GM12878 (cell line): ENCODE measurements around the gene NPFFR2. TPM values are rescaled to one million over a fixed set of nuclear protein-coding genes. Genes with fewer than 3 reads are reported as not detected.

ENCODE experiments used
- ATAC-seq: fragments of 200-7000 bp; cut with Tn5 transposase; 3 replicates; pipeline ENCODE4 v1.9.1; 2020; ENCODE audit warnings: mild to moderate bottlenecking, moderate library complexity
- BruUV-seq: library from RNA; stranded (reverse); fragments of 400-500 nt; replicated peaks from 2 replicates; lab custom pipeline; 2021; lab: Mats Ljungman, UMichigan
- CTCF ChIA-PET: fragments of 300-600 bp; sonication (Branson Sonifier 250); formaldehyde crosslinking; extraction: SDS; loops from one replicate; lab custom pipeline; 2021; ENCODE audit warnings: inconsistent platforms; lab: Yijun Ruan, JAX
- POLR2A ChIA-PET: fragments of 350-600 bp; formaldehyde crosslinking; extraction: SDS; loops from one replicate; lab custom pipeline; 2021; ENCODE audit warnings: inconsistent platforms; lab: Charles Lee
- RAD21 ChIA-PET: fragments of 300-600 bp; sonication (Branson Sonifier 250); formaldehyde crosslinking; loops from one replicate; lab custom pipeline; 2023; ENCODE audit warnings: antibody characterized with exemption; ENCODE audit not compliant: unreplicated experiment; lab: Charles Lee
- SMC1A ChIA-PET: fragments of 300-600 bp; sonication (Branson Sonifier 250); formaldehyde crosslinking; loops from one replicate; lab custom pipeline; 2023; ENCODE audit not compliant: unreplicated experiment, uncharacterized antibody; lab: Charles Lee
- DNase-seq: peaks from one replicate; pipeline ENCODE4 v3.0.0-alpha.2; 2011; ENCODE audit warnings: low read depth, low spot score
- FAIRE-seq: peaks from 3 replicates; lab custom pipeline; 2011; peaks lifted over from hg19 to GRCh38; lab: Jason Lieb, UNC
- H2AFZ ChIP-seq: 2 replicates; pipeline ENCODE4 v1.6.0; 2011; ENCODE audit warnings: low read depth, low read length, control low read depth; ENCODE audit not compliant: control insufficient read depth
- H3K27ac ChIP-seq: 2 replicates; pipeline ENCODE4 v1.5.1; 2011; ENCODE audit warnings: control low read depth; ENCODE audit not compliant: control insufficient read depth, insufficient read depth
- H3K27me3 ChIP-seq, 2 experiments: replicated peaks in 1 of 2; 2 replicates each; pipeline versions ENCODE4 v1.6.0 to v1.6.1; 2011; ENCODE audit warnings: low read length in 1 of 2; ENCODE audit not compliant: control insufficient read depth in 2 of 2, insufficient read depth in 2 of 2
- H3K36me3 ChIP-seq, 2 experiments: 2 replicates each; pipeline ENCODE4 v1.5.1; 2011; ENCODE audit warnings: low read length in 1 of 2; ENCODE audit not compliant: control insufficient read depth in 2 of 2, insufficient read depth in 2 of 2
- H3K4me1 ChIP-seq: 2 replicates; pipeline ENCODE4 v1.6.1; 2011; ENCODE audit warnings: mild to moderate bottlenecking, low read length, moderate library complexity, mixed read lengths; ENCODE audit not compliant: control insufficient read depth, insufficient read depth
- H3K4me2 ChIP-seq: 2 replicates; pipeline ENCODE4 v1.6.0; 2011; ENCODE audit warnings: control low read depth; ENCODE audit not compliant: control insufficient read depth, insufficient read depth
- H3K4me3 ChIP-seq: fragments of 200-600 bp; sonication (generic); 2 replicates; pipeline ENCODE4 v1.5.1; 2016
- H3K79me2 ChIP-seq: 2 replicates; pipeline ENCODE4 v1.6.0; 2011; ENCODE audit warnings: low read length; ENCODE audit not compliant: control insufficient read depth, insufficient read depth
- H3K9ac ChIP-seq: 2 replicates; pipeline ENCODE4 v1.8.0; 2011; ENCODE audit warnings: low read length, control low read depth, mixed read lengths; ENCODE audit not compliant: control insufficient read depth, insufficient read depth
- H3K9me3 ChIP-seq: replicated peaks from 3 replicates; pipeline ENCODE4 v1.5.1; 2011; ENCODE audit warnings: mild to moderate bottlenecking, low read length; ENCODE audit not compliant: control insufficient read depth, insufficient read depth
- H4K20me1 ChIP-seq: 2 replicates; pipeline ENCODE4 v1.6.0; 2011; ENCODE audit not compliant: control insufficient read depth, insufficient read depth
- ATF7 ChIP-seq: fragments of 450-650 bp; IDR thresholded peaks from 2 replicates; pipeline ENCODE4 v1.6.1; 2016; ENCODE audit warnings: low read depth, mild to moderate bottlenecking
- CBX5 ChIP-seq: sonication (generic); IDR thresholded peaks from 2 replicates; pipeline ENCODE4 v1.6.1; 2016; ENCODE audit warnings: low read depth, moderate library complexity, mild to moderate bottlenecking, inconsistent platforms
- EP300 ChIP-seq, 2 experiments: fragments of 150-350 bp in 1 of 2; IDR thresholded peaks; 2 replicates each; pipeline ENCODE4 v1.6.1; 2011 to 2012; ENCODE audit warnings: low read depth in 2 of 2, low read length in 2 of 2, borderline replicate concordance in 1 of 2, improper control_type of control experiment in 1 of 2, inconsistent platforms in 1 of 2; ENCODE audit not compliant: control insufficient read depth in 1 of 2
- ETV6 ChIP-seq, 2 experiments: fragments of 450-650 bp in 1 of 2; IDR thresholded peaks in 1 of 2; conservative IDR thresholded peaks in 1 of 2; 2 replicates each; pipeline ENCODE4 v1.6.1; 2014; ENCODE audit warnings: antibody characterized with exemption in 1 of 2, borderline replicate concordance in 1 of 2, low read depth in 1 of 2, mild to moderate bottlenecking in 1 of 2, moderate library complexity in 1 of 2
- GABPA ChIP-seq: IDR thresholded peaks from 2 replicates; pipeline ENCODE4 v1.6.1; 2014; ENCODE audit warnings: antibody characterized with exemption, low read depth, mild to moderate bottlenecking, inconsistent platforms
- HDGF ChIP-seq: fragments of 450-650 bp; IDR thresholded peaks from 2 replicates; pipeline ENCODE4 v1.6.1; 2016; ENCODE audit warnings: antibody characterized with exemption
- MTA3 ChIP-seq: IDR thresholded peaks from 2 replicates; pipeline ENCODE4 v1.6.1; 2012; ENCODE audit warnings: low read length, inconsistent platforms, borderline replicate concordance
- RFX5 ChIP-seq: IDR thresholded peaks from 2 replicates; pipeline ENCODE4 v1.6.1; 2011; ENCODE audit warnings: low read depth, low read length, improper control_type of control experiment
- ZBED1 ChIP-seq: IDR thresholded peaks from 2 replicates; pipeline ENCODE4 v1.6.1; 2016; ENCODE audit warnings: borderline replicate concordance
- WGBS: methylation state at CpG from one replicate; pipeline ENCODE4 v1.1.6; 2016; ENCODE audit warnings: low lambda C conversion rate; ENCODE audit not compliant: insufficient replicate concordance, insufficient coverage; ENCODE audit errors: missing lambda C conversion rate; 5-methylcytosine and 5-hydroxymethylcytosine counted together
- in situ Hi-C: fragments of 300-500 bp; cut with MboI; formaldehyde crosslinking; loops from 9 replicates; pipeline ENCODE4 v1.14.3; 2018; ENCODE audit warnings: mixed read lengths
- intact Hi-C: fragments of 100-400 bp; cut with micrococcal nuclease; formaldehyde crosslinking; loops from one replicate; pipeline ENCODE4 v1.14.2; 2022; ENCODE audit not compliant: unreplicated experiment
- polyA plus RNA-seq, 11 experiments: library from polyadenylated mRNA; depleted of rRNA in 4 of 11; unstranded in 6 of 11; stranded (reverse) in 5 of 11; fragments of >200 nt; fragmentation: Nextera tagmentation in 4 of 11; fragmentation: Illumina TruSeq in 1 of 11; extraction: Ambion mirVana in 4 of 11; extraction: Trizol in 1 of 11; gene quantifications; 1 replicate in 1 of 11; 2 replicates in 10 of 11; pipeline versions ENCODE4 v1.2.1 to v1.2.3, GENCODE V29; 2011 to 2016; ENCODE audit warnings: inconsistent platforms in 2 of 11, missing spikeins in 2 of 11, low read depth in 1 of 11
- total RNA-seq, 4 experiments: library from RNA; depleted of rRNA in 3 of 4; stranded (reverse); fragments of >200 nt in 3 of 4; fragmentation: Illumina TruSeq in 1 of 4; extraction: Trizol in 1 of 4; gene quantifications; 2 replicates each; pipeline versions ENCODE4 v1.2.1 to v1.2.3, GENCODE V29; 2013 to 2021
- TF ChIP-seq, protein P1 (sequence below): IDR thresholded peaks from 2 replicates; pipeline ENCODE4 v1.6.1; 2012; ENCODE audit warnings: mild to moderate bottlenecking, low read depth, low read length
- TF ChIP-seq, protein P2 (sequence below): fragments of 450-650 bp; IDR thresholded peaks from 2 replicates; pipeline ENCODE4 v1.6.1; 2018; ENCODE audit warnings: borderline replicate concordance, mild to moderate bottlenecking; ENCODE audit not compliant: partially characterized antibody
- TF ChIP-seq, protein P3 (sequence below): fragments of 450-650 bp; IDR thresholded peaks from 2 replicates; pipeline ENCODE4 v1.6.1; 2017; ENCODE audit warnings: low read depth, mild to moderate bottlenecking, moderate library complexity

The NPFFR2 gene
- total and polyA plus RNA-seq, 10 of the 15 experiments (the other 5 are each of a cell fraction or from before 2014, with no cell fraction given), result not detected

DNA sequence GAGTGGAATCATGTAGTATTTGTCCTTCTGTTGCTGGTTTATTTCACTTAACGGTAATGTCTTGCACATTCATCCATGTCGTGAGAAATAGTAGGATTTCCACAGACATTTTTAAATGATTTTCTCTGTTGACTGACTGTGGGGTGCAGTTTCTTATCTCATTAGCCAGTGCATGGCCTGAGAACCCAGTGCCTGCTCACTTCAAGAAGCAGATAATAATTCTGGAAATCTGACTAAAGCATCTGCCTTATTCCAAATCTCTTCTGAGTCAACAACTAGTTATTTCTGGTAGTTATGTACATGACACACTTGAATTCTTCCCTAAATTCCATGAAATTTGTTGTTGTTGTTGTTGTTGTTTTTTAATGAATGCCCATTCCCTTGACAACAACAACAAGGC is 77.6 kb downstream of the NPFFR2 start (continued):
- TF ChIP-seq, protein P1, sequence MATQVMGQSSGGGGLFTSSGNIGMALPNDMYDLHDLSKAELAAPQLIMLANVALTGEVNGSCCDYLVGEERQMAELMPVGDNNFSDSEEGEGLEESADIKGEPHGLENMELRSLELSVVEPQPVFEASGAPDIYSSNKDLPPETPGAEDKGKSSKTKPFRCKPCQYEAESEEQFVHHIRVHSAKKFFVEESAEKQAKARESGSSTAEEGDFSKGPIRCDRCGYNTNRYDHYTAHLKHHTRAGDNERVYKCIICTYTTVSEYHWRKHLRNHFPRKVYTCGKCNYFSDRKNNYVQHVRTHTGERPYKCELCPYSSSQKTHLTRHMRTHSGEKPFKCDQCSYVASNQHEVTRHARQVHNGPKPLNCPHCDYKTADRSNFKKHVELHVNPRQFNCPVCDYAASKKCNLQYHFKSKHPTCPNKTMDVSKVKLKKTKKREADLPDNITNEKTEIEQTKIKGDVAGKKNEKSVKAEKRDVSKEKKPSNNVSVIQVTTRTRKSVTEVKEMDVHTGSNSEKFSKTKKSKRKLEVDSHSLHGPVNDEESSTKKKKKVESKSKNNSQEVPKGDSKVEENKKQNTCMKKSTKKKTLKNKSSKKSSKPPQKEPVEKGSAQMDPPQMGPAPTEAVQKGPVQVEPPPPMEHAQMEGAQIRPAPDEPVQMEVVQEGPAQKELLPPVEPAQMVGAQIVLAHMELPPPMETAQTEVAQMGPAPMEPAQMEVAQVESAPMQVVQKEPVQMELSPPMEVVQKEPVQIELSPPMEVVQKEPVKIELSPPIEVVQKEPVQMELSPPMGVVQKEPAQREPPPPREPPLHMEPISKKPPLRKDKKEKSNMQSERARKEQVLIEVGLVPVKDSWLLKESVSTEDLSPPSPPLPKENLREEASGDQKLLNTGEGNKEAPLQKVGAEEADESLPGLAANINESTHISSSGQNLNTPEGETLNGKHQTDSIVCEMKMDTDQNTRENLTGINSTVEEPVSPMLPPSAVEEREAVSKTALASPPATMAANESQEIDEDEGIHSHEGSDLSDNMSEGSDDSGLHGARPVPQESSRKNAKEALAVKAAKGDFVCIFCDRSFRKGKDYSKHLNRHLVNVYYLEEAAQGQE, result no peak
- no peak for TF ChIP-seq RFX5
- TF ChIP-seq, protein P2, sequence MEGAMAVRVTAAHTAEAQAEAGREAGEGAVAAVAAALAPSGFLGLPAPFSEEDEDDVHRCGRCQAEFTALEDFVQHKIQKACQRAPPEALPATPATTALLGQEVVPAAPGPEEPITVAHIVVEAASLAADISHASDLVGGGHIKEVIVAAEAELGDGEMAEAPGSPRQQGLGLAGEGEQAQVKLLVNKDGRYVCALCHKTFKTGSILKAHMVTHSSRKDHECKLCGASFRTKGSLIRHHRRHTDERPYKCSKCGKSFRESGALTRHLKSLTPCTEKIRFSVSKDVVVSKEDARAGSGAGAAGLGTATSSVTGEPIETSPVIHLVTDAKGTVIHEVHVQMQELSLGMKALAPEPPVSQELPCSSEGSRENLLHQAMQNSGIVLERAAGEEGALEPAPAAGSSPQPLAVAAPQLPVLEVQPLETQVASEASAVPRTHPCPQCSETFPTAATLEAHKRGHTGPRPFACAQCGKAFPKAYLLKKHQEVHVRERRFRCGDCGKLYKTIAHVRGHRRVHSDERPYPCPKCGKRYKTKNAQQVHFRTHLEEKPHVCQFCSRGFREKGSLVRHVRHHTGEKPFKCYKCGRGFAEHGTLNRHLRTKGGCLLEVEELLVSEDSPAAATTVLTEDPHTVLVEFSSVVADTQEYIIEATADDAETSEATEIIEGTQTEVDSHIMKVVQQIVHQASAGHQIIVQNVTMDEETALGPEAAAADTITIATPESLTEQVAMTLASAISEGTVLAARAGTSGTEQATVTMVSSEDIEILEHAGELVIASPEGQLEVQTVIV, result no peak
- no peak for TF ChIP-seq GABPA

DNA sequence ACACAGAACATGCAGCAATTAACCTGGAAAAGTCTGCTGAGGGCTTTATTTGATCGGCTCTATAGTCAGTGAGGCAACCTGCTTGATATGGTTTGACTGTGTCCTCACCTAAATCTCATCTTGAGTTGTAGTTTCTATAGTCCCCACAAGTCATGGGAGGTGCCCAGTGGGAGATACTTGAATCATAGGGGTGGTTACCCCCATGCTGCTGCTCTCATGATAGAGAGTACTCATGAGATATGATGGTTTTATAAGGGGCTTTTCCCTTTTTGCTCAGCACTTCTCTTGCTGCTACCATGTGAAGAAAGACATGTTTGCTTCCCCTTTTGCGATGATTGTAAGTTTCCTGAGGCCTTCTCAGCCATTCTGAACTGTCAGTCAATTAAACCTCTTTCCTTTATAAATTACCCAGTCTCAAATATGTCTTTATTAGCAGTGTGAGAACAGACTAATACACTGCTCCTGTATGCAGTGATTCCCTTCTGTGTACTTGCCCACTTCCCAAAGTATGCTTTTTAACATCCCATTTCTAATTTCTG is 78.2 kb downstream of the NPFFR2 start:
- Histone ChIP-seq H3K79me2 (no peaks in the 10 kb centered on the region), H3K9ac (no peak overlapping the region), H3K4me2 (no peak overlapping the region), H3K27me3 (no peaks in the 10 kb centered on the region), H2AFZ (no peak overlapping the region; the same call in 1 of the 2 replicates), H3K36me3 (no peaks in the 10 kb centered on the region), H3K27ac (no peak overlapping the region), H3K9me3 (peaks cover 1% of the 10 kb centered on the region; the same call in 2 of the 3 replicates), H3K4me3 (no peak overlapping the region), H3K4me1 (no peaks in the 10 kb centered on the region; the same call in 1 of the 2 replicates), H4K20me1 (no peaks in the 10 kb centered on the region)
- no peak for FAIRE-seq
- POLR2A ChIA-PET, result interaction anchor here (1.4 to 1.5 kb wide), 2 partner anchors 25 to 32 kb away, joined by 3 read pairs; no protein-coding TSS in a partner anchor
- DNase-seq, result no peak
- SMC1A ChIA-PET, result interaction anchor here (1.2 to 3.2 kb wide), 8 partner anchors 10 to 109 kb away, joined by 3 to 19 read pairs (median 3); no protein-coding TSS in a partner anchor
- ATAC-seq, result peak; percentile 53
- RAD21 ChIA-PET, result interaction anchor here (1.4 kb wide), 1 partner anchor 19 kb away, joined by 4 read pairs; no protein-coding TSS in a partner anchor
- intact Hi-C loops, result loop anchor here (5.0 to 10.0 kb wide), 2 partner anchors 843 to 1275 kb away; partner anchors contain the start of gene GRSF1
- 18% methylated on average over 2 of the region's 2 CpGs for whole genome bisulfite sequencing
- no TSS peak for BruUV-seq
- CTCF ChIA-PET, result interaction anchor here (1.0 to 1.7 kb wide), 3 partner anchors 12 to 37 kb away, joined by 4 to 8 read pairs (median 4); no protein-coding TSS in a partner anchor
- in situ Hi-C loops, result loop anchor here (25.0 kb wide), 1 partner anchor 1502 kb away; the partner anchor contains the start of gene RASSF6
- TF ChIP-seq ATF7, result peak; percentile 20; the same call in 1 of the 2 replicates
- TF ChIP-seq, protein P3, sequence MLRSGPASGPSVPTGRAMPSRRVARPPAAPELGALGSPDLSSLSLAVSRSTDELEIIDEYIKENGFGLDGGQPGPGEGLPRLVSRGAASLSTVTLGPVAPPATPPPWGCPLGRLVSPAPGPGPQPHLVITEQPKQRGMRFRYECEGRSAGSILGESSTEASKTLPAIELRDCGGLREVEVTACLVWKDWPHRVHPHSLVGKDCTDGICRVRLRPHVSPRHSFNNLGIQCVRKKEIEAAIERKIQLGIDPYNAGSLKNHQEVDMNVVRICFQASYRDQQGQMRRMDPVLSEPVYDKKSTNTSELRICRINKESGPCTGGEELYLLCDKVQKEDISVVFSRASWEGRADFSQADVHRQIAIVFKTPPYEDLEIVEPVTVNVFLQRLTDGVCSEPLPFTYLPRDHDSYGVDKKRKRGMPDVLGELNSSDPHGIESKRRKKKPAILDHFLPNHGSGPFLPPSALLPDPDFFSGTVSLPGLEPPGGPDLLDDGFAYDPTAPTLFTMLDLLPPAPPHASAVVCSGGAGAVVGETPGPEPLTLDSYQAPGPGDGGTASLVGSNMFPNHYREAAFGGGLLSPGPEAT, result 0 out of 2 replicates have a peak, but pooled peaks have one; percentile 35
- TF ChIP-seq MTA3, result no peak
- TF ChIP-seq ETV6 (conservative IDR thresholded peaks at IDR 0.05 in 1 of 2, IDR thresholded peaks at IDR 0.05 in 1 of 2; ENCODE audit: borderline replicate concordance in 1 of 2, low read depth in 1 of 2), result peak in 1 of 2 experiments; percentile 59; a peak in 1 of 4 replicates
- no peak for TF ChIP-seq EP300 (IDR thresholded peaks at IDR 0.05; ENCODE audit: borderline replicate concordance in 1 of 2, control insufficient read depth in 1 of 2, low read depth in 2 of 2, low read length in 2 of 2)
- TF ChIP-seq CBX5, result peak; percentile 65; the same call in 1 of the 2 replicates
- TF ChIP-seq ZBED1, result 0 out of 2 replicates have a peak, but pooled peaks have one; percentile 25
- no peak for TF ChIP-seq HDGF
